Activated T-helper 1 cell treated with anti-CD3 and anti-CD28 coated beads, Interleukin-12 subunit alpha, Interleukin-12 subunit beta, Interleukin-2, Interleukin-4 antibody, amounts not matched to agents 30 ng/mL and 10 ng/mL and 1 ng/mL, durations not matched to agents 14 hours and 24 hours and 36 hours (primary cell): ENCODE results near the gene APOL1. TPM values are rescaled to one million over a fixed set of nuclear protein-coding genes. Genes with fewer than 3 reads are reported as not detected.
"Not testable (repeated sequence)": the region's sequence is repeated elsewhere in the genome, so short reads cannot be mapped to it uniquely, and the experiment has no call there.

Source experiments
- DNase-seq: peaks from one replicate; pipeline ENCODE4 v3.0.0; 2021; ENCODE audit warnings: low spot score
- H3K27ac Mint-ChIP-seq: one replicate; pipeline ENCODE4 v1.8.0; 2021; ENCODE audit warnings: mild to moderate bottlenecking, mixed read lengths
- H3K27me3 Mint-ChIP-seq: one replicate; pipeline ENCODE4 v1.8.0; 2022; ENCODE audit warnings: mild to moderate bottlenecking, moderate library complexity, mixed read lengths; ENCODE audit not compliant: insufficient read depth
- H3K36me3 Mint-ChIP-seq: one replicate; pipeline ENCODE4 v1.8.0; 2021; ENCODE audit warnings: low read depth, mixed read lengths
- H3K4me1 Mint-ChIP-seq: one replicate; pipeline ENCODE4 v1.8.0; 2021; ENCODE audit warnings: low read depth, mixed read lengths
- H3K4me3 Mint-ChIP-seq: one replicate; pipeline ENCODE4 v1.8.0; 2021; ENCODE audit warnings: mild to moderate bottlenecking, moderate library complexity, mixed read lengths
- H3K9me3 Mint-ChIP-seq: one replicate; pipeline ENCODE4 v1.8.0; 2021; ENCODE audit warnings: mixed read lengths
- intact Hi-C: fragments of 100-400 bp; cut with micrococcal nuclease; formaldehyde crosslinking; loops from one replicate; pipeline ENCODE4 v1.15.1; 2024
- total RNA-seq: library from RNA; stranded (reverse); gene quantifications from 2 replicates; pipeline ENCODE4 v1.2.3, GENCODE V29; 2022

Gene APOL1
- total RNA-seq, 1 donor from 2014 or later = 37.1 TPM

DNA sequence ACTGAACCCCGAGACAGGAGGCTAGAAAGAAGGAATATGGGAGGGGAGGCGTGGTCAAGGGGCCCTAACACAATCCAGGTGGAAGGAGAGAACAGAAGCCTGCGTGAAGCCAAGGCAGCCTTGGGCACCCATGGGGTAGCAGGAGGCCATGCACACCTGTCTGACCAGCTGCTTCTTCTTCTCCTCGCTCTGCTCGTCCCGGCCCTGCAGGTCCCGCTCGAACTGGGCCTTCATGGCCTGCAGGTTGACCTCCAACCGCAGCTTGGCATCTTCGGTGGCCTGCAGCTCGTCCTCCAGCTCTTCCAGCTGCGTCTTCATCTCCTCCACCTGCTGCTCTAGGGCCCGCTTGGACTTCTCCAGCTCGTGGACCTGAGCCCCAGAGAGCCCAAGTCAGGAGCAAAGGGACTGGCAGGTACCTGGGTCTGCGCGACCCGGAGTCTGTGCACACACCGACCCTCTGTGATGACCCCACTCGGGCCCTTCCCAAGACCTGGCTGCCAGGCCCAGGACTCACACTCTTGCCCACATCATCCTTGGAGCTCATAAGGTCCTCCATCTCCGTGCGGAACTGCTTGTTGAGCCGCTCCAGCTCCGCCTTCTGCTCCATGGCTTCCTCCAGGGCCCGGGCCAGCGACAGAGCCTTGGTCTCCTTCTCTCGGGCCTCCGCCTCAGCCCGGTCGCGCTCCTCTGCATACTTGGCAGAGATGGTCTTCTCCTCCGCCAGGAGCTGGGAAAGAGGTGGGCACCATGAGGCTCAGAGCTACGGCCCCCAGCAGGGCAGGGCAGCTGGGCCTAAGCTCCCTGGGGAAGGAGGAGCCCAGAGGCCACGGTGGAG lies 35.9 kb downstream of the APOL1 start:
- DNase-seq = no peak
- Mint-ChIP-seq H3K9me3 (no peaks in the 10 kb centered on the region), H3K27ac (no peak overlapping the region), H3K4me1 (peaks cover 27% of the 10 kb centered on the region), H3K36me3 (peaks cover 53% of the 10 kb centered on the region), H3K4me3 (no peak overlapping the region), H3K27me3 (no peaks in the 10 kb centered on the region)
- intact Hi-C loops = no loop called here

DNA sequence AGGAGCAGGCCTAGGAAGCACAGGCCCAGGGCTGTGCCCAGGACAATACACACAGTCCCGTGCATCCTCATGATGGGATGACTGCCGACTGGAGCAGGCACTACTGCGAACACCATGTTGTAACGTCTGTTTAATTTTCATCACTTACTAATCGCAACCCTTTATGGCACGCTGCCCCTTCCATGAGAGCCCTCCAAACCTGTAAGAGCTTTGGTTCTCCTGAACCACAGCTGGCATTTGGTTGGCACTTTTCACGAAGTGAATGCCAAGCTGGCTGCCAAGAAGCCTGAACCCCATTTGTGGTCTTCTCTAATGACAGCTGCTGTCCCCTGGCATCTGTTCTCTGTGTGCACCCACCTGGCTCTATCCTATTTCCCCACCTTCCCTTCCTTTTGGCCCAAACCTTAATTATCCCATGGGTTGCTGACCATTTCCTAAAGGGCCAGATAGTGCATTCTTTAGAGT lies 36.5 kb downstream of the APOL1 start:
- Mint-ChIP-seq H3K36me3 (peaks cover 55% of the 10 kb centered on the region), H3K9me3 (no peaks in the 10 kb centered on the region), H3K4me3 (peak overlapping the region; percentile 59), H3K4me1 (peaks cover 27% of the 10 kb centered on the region), H3K27me3 (no peaks in the 10 kb centered on the region), H3K27ac (peak overlapping the region; percentile 70)
- no peak for DNase-seq
- intact Hi-C loops = no loop called here

DNA sequence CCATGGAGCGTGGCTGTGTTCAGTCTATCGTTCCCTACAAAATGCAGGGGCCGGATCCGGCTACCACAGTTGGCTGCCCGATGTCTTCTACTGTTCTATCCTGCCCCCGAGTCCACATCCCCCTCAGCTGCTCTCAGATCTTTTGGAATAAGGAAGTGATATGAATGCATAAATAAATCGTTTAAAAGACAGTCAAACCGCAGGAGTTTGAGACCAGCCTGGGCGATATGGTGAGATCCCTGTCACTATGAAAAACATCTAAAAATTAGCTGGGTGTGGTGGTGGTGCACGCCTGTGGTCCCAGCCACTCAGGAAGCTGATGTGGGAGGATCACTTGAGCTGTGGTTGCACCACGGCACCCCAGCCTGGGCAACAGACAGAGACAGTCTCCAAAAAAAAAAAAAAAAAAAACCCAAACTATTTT lies 37.0 kb downstream of the APOL1 start:
- Mint-ChIP-seq H3K4me1 (peaks cover 27% of the 10 kb centered on the region), H3K4me3 (peak overlapping the region; percentile 59)
- DNase-seq = peak; percentile 34

DNA sequence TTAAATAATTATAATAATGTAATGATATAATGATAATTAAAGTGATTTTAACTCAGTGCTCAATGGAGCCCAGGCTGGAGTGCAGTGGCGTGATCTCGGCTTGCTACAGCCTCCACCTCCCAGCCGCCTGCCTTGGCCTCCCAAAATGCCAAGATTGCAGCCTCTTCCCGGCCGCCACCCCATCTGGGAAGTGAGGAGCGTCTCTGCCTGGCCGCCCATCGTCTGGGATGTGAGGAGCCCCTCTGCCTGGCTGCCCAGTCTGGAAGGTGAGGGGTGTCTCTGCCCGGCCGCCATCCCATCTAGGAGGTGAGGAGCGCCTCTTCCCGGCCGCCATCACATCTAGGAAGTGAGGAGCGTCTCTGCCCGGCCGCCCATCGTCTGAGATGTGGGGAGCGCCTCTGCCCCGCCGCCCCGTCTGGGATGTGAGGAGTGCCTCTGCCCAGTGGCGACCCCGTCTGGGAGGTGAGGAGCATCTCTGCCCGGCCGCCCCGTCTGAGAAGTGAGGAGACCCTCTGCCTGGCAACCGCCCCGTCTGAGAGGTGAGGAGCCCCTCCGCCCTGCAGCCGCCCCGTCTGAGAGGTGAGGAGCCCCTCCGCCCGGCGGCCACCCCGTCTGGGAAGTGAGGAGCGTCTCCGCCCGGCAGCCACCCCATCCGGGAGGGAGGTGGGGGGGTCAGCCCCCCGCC lies 37.6 kb downstream of the APOL1 start:
- H3K4me1 Mint-ChIP-seq = peaks cover 27% of the 10 kb centered on the region

More for the DNA sequence above, 37.0 kb downstream of the APOL1 start:
- Mint-ChIP-seq H3K27ac (peak overlapping the region; percentile 70), H3K36me3 (peaks cover 56% of the 10 kb centered on the region)
- H3K9me3 Mint-ChIP-seq, intact Hi-C loops, H3K27me3 Mint-ChIP-seq: not testable (repeated sequence)

DNA sequence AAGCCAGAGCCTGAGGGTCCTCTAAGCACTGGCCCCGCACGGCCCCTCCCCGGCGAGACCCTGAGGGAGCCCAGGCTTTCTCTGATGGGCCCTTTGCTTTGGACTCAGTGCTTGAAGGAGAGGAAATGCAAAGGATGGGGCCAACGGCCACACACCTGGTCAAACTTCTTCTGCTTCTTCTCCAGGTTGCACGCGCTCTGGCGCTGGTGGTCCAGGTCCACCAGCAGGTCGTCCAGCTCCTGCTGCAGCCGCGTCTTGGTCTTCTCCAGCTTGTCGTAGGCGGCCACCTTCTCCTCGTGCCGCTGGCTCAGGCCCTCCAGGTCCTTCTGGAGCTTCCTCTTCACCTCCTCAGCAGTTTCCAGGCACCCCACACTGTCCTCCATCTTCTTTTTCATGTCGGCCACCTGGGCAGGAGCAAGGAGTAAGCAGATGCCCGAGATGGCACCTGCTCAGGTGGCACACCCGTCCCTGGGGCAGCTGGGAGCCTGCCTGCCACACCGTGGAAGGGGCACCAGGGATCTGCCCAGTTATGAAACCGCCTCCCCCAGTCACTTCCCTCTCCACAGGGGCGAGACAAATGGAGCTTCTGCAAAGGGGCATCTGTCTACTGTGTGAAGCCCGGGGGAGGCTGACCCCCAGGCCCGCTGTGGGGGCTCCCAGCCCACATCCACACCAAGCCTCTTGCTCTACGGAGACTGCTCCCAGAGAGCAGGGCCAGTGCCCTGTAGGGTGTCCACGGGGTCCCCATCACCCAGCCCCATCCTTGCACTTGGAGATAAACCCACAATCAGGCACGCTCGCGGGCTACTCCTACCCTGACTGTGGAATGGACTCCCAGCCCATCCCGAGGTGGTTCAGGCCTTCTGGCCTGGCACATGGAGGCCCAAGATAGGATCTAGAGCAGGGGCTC lies 39.2 kb downstream of the APOL1 start:
- Mint-ChIP-seq H3K36me3 (peaks cover 60% of the 10 kb centered on the region), H3K27ac (peak overlapping the region; percentile 22), H3K27me3 (no peaks in the 10 kb centered on the region), H3K4me3 (no peak overlapping the region), H3K9me3 (no peaks in the 10 kb centered on the region), H3K4me1 (peaks cover 20% of the 10 kb centered on the region)
- DNase-seq = no peak
- intact Hi-C loops = no loop called here

More for the DNA sequence above, 37.6 kb downstream of the APOL1 start:
- H3K27me3 Mint-ChIP-seq, H3K4me3 Mint-ChIP-seq, H3K27ac Mint-ChIP-seq, intact Hi-C loops, H3K9me3 Mint-ChIP-seq, DNase-seq: not testable (repeated sequence)
- H3K36me3 Mint-ChIP-seq = peaks cover 59% of the 10 kb centered on the region

DNA sequence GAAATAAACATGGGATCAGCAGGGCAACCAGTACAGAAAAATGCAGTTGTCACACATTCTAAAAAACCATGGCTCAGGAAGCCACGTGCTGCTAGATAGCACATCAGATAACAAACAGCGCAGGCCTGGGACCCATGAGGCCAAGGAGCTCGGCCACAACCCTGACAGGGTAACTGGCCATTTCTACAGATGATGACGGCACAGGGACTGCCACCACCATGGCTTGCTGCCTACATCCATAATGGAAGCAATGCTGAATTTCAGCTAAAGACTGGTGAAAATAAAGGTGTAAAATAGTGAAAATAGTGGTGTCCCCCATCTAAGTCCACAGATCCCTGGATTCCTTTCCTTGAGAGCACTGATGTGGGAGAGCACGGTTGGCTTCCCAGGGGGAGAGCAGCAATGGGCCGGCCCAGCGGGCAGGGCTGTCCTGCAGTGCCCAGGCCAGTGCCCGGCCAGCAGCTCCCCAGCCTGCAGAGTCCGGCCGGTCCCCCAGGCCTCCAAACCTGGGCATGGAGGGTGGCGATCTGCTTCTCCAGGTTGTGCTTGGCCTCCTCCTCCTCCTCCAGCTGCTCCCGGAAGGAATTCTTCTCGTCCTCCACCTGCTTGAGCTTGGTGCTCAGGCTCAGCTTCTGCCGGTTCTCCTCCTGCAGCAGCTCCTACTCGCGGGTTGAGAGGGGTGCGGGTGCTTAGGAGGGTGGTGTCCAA lies 40.0 kb downstream of the APOL1 start:
- Mint-ChIP-seq H3K36me3 (peaks cover 55% of the 10 kb centered on the region), H3K9me3 (no peaks in the 10 kb centered on the region), H3K27me3 (no peaks in the 10 kb centered on the region), H3K4me1 (peaks cover 19% of the 10 kb centered on the region), H3K27ac (no peak overlapping the region), H3K4me3 (no peak overlapping the region)
- intact Hi-C loops = no loop called here
- no peak for DNase-seq

DNA sequence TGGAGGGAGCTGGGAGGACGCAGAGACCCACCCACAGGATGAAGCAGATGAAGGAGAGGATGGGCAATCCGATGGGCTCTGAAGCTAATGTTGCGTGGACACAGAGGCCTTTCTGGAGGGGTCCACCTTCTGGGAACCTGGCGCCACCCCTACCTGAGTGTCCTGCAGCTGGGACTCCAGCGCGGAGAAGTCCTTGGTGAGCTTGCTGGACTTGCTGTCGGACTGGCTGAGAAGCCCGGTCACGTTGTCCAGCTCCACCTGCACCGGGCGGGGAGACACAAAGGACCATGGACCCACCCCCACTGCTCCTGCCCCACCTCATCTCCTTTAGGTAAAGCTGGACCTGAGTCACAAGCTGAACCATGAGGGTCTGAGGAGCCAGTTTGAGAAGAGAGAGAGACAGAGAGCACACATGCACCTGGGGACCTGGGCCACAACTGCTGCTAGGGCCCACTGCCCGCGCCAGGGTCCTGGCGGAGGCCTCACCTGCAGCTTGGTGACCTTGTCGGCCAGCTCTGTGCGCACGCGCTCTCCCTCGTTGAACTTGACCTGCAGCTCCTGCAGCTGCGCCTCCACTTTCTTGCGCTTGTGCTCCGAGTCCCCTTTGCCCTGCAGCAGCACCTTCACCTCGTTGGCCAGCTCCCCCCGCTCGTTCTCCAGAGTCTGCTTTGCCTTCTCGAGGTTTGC lies 40.8 kb downstream of the APOL1 start:
- no peaks in the 10 kb centered on the region for H3K9me3 Mint-ChIP-seq
- DNase-seq = no peak
- intact Hi-C loops = no loop called here
- H3K36me3 Mint-ChIP-seq = peaks cover 54% of the 10 kb centered on the region
- H3K4me1 Mint-ChIP-seq = peaks cover 19% of the 10 kb centered on the region
- no peaks in the 10 kb centered on the region for H3K27me3 Mint-ChIP-seq
- no peak overlapping the region for H3K27ac Mint-ChIP-seq
- H3K4me3 Mint-ChIP-seq = no peak overlapping the region

DNA sequence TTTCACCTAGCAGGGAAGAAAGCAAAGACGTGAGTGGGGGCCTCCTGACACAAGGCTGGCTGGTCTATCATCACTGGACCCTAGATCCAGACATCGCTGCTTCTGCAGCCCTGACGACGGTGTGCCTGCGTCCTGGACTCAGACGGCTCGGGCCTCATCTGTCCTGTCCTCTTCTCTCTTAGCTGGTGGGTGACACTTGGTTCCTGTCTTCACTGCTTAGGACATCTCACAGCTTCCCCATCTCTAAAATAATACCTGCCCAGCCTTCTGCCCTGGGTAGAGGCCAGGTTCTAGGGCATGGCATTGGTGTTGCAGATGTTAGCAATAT lies 41.3 kb downstream of the APOL1 start:
- no peak overlapping the region for H3K27ac Mint-ChIP-seq
- intact Hi-C loops = no loop called here
- H3K36me3 Mint-ChIP-seq = peaks cover 50% of the 10 kb centered on the region
- DNase-seq = no peak
- no peaks in the 10 kb centered on the region for H3K9me3 Mint-ChIP-seq
- no peak overlapping the region for H3K4me3 Mint-ChIP-seq
- no peaks in the 10 kb centered on the region for H3K27me3 Mint-ChIP-seq
- peaks cover 16% of the 10 kb centered on the region for H3K4me1 Mint-ChIP-seq

DNA sequence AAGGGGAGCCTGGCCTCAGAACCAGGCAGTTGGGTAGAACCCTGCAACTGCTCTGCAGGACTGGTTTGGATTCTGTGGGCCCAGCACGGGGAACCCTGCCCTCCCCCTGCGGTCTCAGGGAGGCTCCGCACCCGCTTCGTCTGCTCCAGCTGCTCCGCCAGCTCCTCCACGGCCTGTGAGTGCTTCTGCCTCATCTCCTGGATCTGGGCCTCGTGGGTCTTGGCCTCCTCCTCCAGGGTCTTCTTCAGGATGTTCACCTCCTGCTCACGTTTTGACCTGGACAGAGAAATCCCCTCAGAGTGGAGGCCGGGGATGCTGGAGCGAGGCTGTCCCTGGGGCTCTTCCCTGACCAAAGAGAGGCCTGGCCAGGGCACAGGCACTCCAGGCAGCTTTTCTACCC lies 41.9 kb downstream of the APOL1 start:
- Mint-ChIP-seq H3K27ac (no peak overlapping the region), H3K9me3 (no peaks in the 10 kb centered on the region), H3K4me3 (no peak overlapping the region), H3K27me3 (no peaks in the 10 kb centered on the region), H3K4me1 (peaks cover 10% of the 10 kb centered on the region), H3K36me3 (peaks cover 45% of the 10 kb centered on the region)
- no peak for DNase-seq
- intact Hi-C loops = no loop called here

DNA sequence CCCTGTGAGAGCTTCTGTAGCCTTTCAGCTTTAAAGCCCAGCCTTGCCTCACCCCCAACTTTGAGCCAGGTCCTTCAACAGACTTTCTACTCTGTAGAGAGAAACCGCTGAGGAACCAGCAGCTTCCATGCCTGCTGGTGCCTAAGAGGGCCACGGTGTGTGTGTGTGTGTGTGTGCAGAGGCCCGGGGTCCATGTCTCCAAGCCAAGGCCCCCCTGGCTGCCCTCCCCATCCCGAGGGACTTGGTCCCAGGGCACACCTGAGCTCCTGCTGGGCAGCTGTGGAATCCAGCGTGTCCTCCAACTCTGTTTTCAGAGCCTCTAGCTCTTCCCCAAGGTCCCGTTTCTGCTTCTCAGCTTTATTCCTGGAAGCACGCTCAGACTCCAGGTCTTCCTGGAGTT lies 42.3 kb downstream of the APOL1 start:
- H3K4me1 Mint-ChIP-seq = peaks cover 6% of the 10 kb centered on the region
- H3K27ac Mint-ChIP-seq = no peak overlapping the region
- H3K9me3 Mint-ChIP-seq = no peaks in the 10 kb centered on the region
- H3K36me3 Mint-ChIP-seq = peaks cover 42% of the 10 kb centered on the region
- no peaks in the 10 kb centered on the region for H3K27me3 Mint-ChIP-seq
- DNase-seq = no peak
- intact Hi-C loops = no loop called here
- no peak overlapping the region for H3K4me3 Mint-ChIP-seq

DNA sequence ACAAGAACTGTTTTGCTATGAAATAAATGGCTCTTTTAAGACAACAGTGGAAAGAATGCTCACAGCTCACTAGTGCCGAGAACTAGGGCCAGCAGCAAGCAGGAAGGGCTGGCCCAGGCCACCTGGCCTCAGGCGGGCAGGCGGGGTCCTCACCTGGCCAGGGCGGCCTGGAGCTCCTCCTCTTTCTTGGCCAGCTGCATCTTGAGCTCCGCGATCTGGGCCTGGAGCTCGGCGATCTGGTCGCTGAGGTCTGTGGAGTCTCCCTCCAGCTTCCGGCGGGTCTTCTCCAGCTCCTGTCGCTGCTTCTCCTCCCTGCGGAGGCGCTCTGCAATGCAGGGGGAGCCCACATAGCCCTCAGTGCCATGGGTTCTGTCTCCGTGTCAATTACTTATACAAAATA lies 43.8 kb downstream of the APOL1 start:
- no peaks in the 10 kb centered on the region for H3K27me3 Mint-ChIP-seq
- no peak overlapping the region for H3K27ac Mint-ChIP-seq
- peaks cover 46% of the 10 kb centered on the region for H3K36me3 Mint-ChIP-seq
- H3K9me3 Mint-ChIP-seq = no peaks in the 10 kb centered on the region
- intact Hi-C loops = no loop called here
- no peak for DNase-seq
- H3K4me1 Mint-ChIP-seq = peaks cover 8% of the 10 kb centered on the region
- H3K4me3 Mint-ChIP-seq = no peak overlapping the region

DNA sequence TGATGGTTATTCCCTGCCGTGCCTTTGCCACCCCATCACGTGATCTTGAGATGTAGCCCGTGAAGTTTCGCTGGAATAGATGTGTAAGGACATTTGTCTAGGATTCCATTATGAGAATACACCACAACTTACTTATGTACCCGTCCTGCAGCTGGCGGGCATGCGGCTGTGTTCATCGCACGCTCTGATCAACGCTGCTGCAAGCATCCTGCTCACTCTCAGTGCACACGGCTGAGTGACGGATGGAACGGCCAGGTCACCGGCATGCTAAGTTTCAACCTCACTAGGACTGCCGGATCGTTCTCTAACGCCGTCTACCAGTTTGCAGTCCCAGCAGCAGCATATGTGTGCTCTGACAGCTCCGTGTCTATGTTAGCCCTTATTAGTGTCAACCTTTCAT lies 44.6 kb downstream of the APOL1 start:
- intact Hi-C loops = no loop called here
- no peaks in the 10 kb centered on the region for H3K27me3 Mint-ChIP-seq
- H3K4me1 Mint-ChIP-seq = peaks cover 6% of the 10 kb centered on the region
- no peak for DNase-seq
- no peaks in the 10 kb centered on the region for H3K9me3 Mint-ChIP-seq
- H3K27ac Mint-ChIP-seq = no peak overlapping the region
- no peak overlapping the region for H3K4me3 Mint-ChIP-seq
- H3K36me3 Mint-ChIP-seq = peaks cover 42% of the 10 kb centered on the region
